SK-N-SH (cell line): ENCODE results near the gene TSPAN31. TPM values are rescaled to one million over a fixed set of nuclear protein-coding genes. Genes with fewer than 3 reads are reported as not detected.

Experiments
- CTCF ChIA-PET: fragments of 300-600, 350-600 bp; formaldehyde crosslinking; extraction: SDS; loops from one replicate; lab custom pipeline; 2021; lab: Yijun Ruan, JAX
- POLR2A ChIA-PET: fragments of 350-600 bp; sonication (Branson Sonifier 250); formaldehyde crosslinking; extraction: SDS; loops from one replicate; lab custom pipeline; 2020; ENCODE audit warnings: antibody characterized with exemption, inconsistent platforms; lab: Yijun Ruan, JAX
- DNase-seq: peaks from one replicate; pipeline ENCODE4 v3.0.0; 2012
- H2AFZ ChIP-seq: fragments of 200-600 bp; sonication (generic); 2 replicates; pipeline ENCODE4 v1.8.1; 2016; ENCODE audit warnings: antibody characterized with exemption, mild to moderate bottlenecking, low read depth
- H3F3A ChIP-seq: fragments of 200-600 bp; sonication (generic); replicated peaks from 2 replicates; pipeline ENCODE3; 2016; ENCODE audit warnings: antibody characterized with exemption, mild to moderate bottlenecking; ENCODE audit not compliant: insufficient read depth
- H3K27ac ChIP-seq, 2 experiments: fragments of 200-500 bp in 1 of 2; fragments of 200-600 bp in 1 of 2; sonication (Bioruptor generic) in 1 of 2; sonication (generic), shearing (Covaris generic) in 1 of 2; 2 replicates each; pipeline versions ENCODE4 v1.5.1 to v1.6.1; 2014 to 2016; ENCODE audit warnings: low read depth in 2 of 2, inconsistent platforms in 1 of 2, low read length in 1 of 2, mild to moderate bottlenecking in 1 of 2, mixed read lengths in 1 of 2
- H3K27me3 ChIP-seq: fragments of 200-600 bp; sonication (generic), shearing (Covaris generic); 2 replicates; pipeline ENCODE4 v1.6.1; 2016; ENCODE audit warnings: mixed run types; ENCODE audit not compliant: insufficient read depth
- H3K36me3 ChIP-seq, 2 experiments: fragments of 200-500 bp in 1 of 2; fragments of 200-600 bp in 1 of 2; sonication (Bioruptor generic) in 1 of 2; sonication (generic) in 1 of 2; replicated peaks in 1 of 2; 2 replicates each; pipeline versions ENCODE3 to v1.5.1; 2014 to 2016; ENCODE audit warnings: low read length in 1 of 2, mild to moderate bottlenecking in 1 of 2; ENCODE audit not compliant: insufficient read depth in 2 of 2, control insufficient read depth in 1 of 2
- H3K4me1 ChIP-seq, 2 experiments: fragments of 200-500 bp in 1 of 2; fragments of 200-600 bp in 1 of 2; sonication (Bioruptor generic) in 1 of 2; sonication (generic), shearing (Covaris generic) in 1 of 2; 2 replicates each; pipeline versions ENCODE4 v1.5.1 to v1.6.1; 2014 to 2016; ENCODE audit warnings: low read depth in 1 of 2, low read length in 1 of 2, mixed run types in 1 of 2; ENCODE audit not compliant: insufficient read depth in 2 of 2, control insufficient read depth in 1 of 2
- H3K4me2 ChIP-seq: fragments of 200-600 bp; sonication (generic), shearing (Covaris generic); 2 replicates; pipeline ENCODE4 v1.6.1; 2017; ENCODE audit warnings: mixed run types
- H3K4me3 ChIP-seq, 2 experiments: fragments of 200-500 bp in 1 of 2; fragments of 200-600 bp in 1 of 2; sonication (Bioruptor generic) in 1 of 2; sonication (generic), shearing (Covaris generic) in 1 of 2; 2 replicates each; pipeline versions ENCODE4 v1.5.1 to v1.8.1; 2014 to 2016; ENCODE audit warnings: low read depth in 2 of 2, inconsistent platforms in 1 of 2, low read length in 1 of 2, mild to moderate bottlenecking in 1 of 2, mixed read lengths in 1 of 2, moderate library complexity in 1 of 2
- H3K79me2 ChIP-seq: fragments of 200-600 bp; sonication (generic); 2 replicates; pipeline ENCODE4 v1.8.1; 2017; ENCODE audit warnings: mild to moderate bottlenecking; ENCODE audit not compliant: insufficient read depth
- H3K9ac ChIP-seq: fragments of 200-600 bp; sonication (generic); 2 replicates; pipeline ENCODE4 v1.6.1; 2017; ENCODE audit warnings: mixed run types
- H3K9me2 ChIP-seq: fragments of 200-600 bp; sonication (generic); 2 replicates; pipeline ENCODE4 v1.6.1; 2017; ENCODE audit warnings: mixed run types
- H3K9me3 ChIP-seq: fragments of 200-600 bp; sonication (generic); 2 replicates; pipeline ENCODE4 v1.6.1; 2017; ENCODE audit warnings: mixed run types, mild to moderate bottlenecking, moderate library complexity
- H4K20me1 ChIP-seq: fragments of 200-600 bp; sonication (generic); 2 replicates; pipeline ENCODE4 v1.6.1; 2017; ENCODE audit warnings: mild to moderate bottlenecking, mixed run types; ENCODE audit not compliant: insufficient read depth
- CHD2 ChIP-seq: fragments of 150-350 bp; IDR thresholded peaks from 2 replicates; pipeline ENCODE4 v1.6.1; 2018; ENCODE audit warnings: low read length; ENCODE audit not compliant: partially characterized antibody
- FOXJ3 ChIP-seq: sonication (generic); formaldehyde crosslinking; IDR thresholded peaks from 2 replicates; pipeline ENCODE4 v1.5.1; 2020; ENCODE audit warnings: mild to moderate bottlenecking, missing genetic modification reagents
- GATA2 ChIP-seq: sonication (generic); formaldehyde crosslinking; IDR thresholded peaks from 2 replicates; pipeline ENCODE4 v1.5.0; 2020; ENCODE audit warnings: mild to moderate bottlenecking, missing genetic modification reagents
- MEF2A ChIP-seq: IDR thresholded peaks from 2 replicates; pipeline ENCODE4 v1.4.0; 2012; ENCODE audit warnings: low read depth, borderline replicate concordance
- MXI1 ChIP-seq: IDR thresholded peaks from 2 replicates; pipeline ENCODE4 v1.6.1; 2012; ENCODE audit warnings: mild to moderate bottlenecking, low read depth, low read length, improper control_type of control experiment
- RFX5 ChIP-seq: IDR thresholded peaks from 2 replicates; pipeline ENCODE4 v1.6.1; 2012; ENCODE audit warnings: mild to moderate bottlenecking, improper control_type of control experiment, low read length
- SIN3A ChIP-seq: IDR thresholded peaks from 2 replicates; pipeline ENCODE4 v1.6.1; 2012; ENCODE audit warnings: low read depth, mild to moderate bottlenecking, low read length, moderate library complexity, borderline replicate concordance
- TAF1 ChIP-seq: IDR thresholded peaks from 2 replicates; pipeline ENCODE4 v1.6.1; 2012; ENCODE audit warnings: low read depth, mild to moderate bottlenecking, low read length, moderate library complexity, borderline replicate concordance
- TCF12 ChIP-seq: IDR thresholded peaks from 2 replicates; pipeline ENCODE4 v1.4.0; 2012
- TEAD4 ChIP-seq: IDR thresholded peaks from 2 replicates; pipeline ENCODE4 v1.4.0; 2012; ENCODE audit warnings: mild to moderate bottlenecking, borderline replicate concordance; ENCODE audit not compliant: insufficient read depth
- YY1 ChIP-seq: IDR thresholded peaks from 2 replicates; pipeline ENCODE4 v1.4.0; 2012; ENCODE audit warnings: low read depth, mild to moderate bottlenecking
- WGBS: methylation state at CpG from one replicate; pipeline ENCODE4 v1.1.6; 2017; ENCODE audit warnings: low lambda C conversion rate; 5-methylcytosine and 5-hydroxymethylcytosine counted together
- polyA plus RNA-seq, 3 experiments: library from polyadenylated mRNA; depleted of rRNA; stranded (reverse); fragments of >200 nt; gene quantifications; 2 replicates each; pipeline ENCODE4 v1.2.3, GENCODE V29; 2012
- TF ChIP-seq, protein P1 (sequence below): IDR thresholded peaks from 2 replicates; pipeline ENCODE4; 2012
- TF ChIP-seq, protein P2 (sequence below): fragments of 150-350 bp; IDR thresholded peaks from 2 replicates; pipeline ENCODE4 v1.6.1; 2016; ENCODE audit warnings: mild to moderate bottlenecking, low read depth, low read length
- TF ChIP-seq, protein P3 (sequence below): IDR thresholded peaks from 2 replicates; pipeline ENCODE4 v1.4.0; 2012; ENCODE audit warnings: low read depth, borderline replicate concordance
- TF ChIP-seq, protein P4 (sequence below): IDR thresholded peaks from 2 replicates; pipeline ENCODE4 v1.4.0; 2012; ENCODE audit warnings: low read depth

Gene TSPAN31
- polyA plus RNA-seq, 1 of the 3 experiments (the other 2 are of a cell fraction), result 36.8 TPM

DNA sequence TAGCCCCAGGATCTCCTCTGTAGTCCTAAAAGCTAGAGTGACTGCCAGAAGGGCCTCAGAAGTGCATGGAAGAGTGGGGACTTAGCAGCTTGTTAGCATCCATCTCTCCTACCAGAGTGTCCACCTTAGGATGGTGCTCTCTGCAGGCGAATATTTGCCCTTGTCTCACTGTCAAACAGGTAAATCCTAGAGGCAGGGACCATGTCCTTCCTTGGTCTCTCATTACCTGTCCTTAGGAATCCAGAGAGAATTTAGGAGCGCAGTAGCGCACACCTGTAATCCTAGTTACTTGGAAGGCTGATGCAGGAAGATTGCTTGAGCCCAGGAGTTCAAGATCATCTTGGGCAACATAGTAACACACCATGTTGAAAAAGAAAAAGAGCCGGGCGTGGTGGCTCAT lies 27.7 kb upstream of the TSPAN31 start:
- Histone ChIP-seq H3K9me3 (peaks cover 2% of the 10 kb centered on the region), H3K4me1 (no peaks in the 10 kb centered on the region), H3K4me2 (no peak overlapping the region), H4K20me1 (no peaks in the 10 kb centered on the region), H3F3A (peaks cover 2% of the 10 kb centered on the region), H3K9me2 (no peaks in the 10 kb centered on the region), H3K27me3 (no peaks in the 10 kb centered on the region), H3K4me3 (no peak overlapping the region), H2AFZ (no peak overlapping the region), H3K79me2 (no peaks in the 10 kb centered on the region), H3K36me3 (peaks cover 23 to 43% of the 10 kb centered on the region in 2 experiments), H3K27ac (no peak overlapping the region), H3K9ac (no peak overlapping the region)
- no peak for DNase-seq
- ChIA-PET CTCF (interaction anchor here (1.0 to 3.0 kb wide), 3 partner anchors 9 to 134 kb away, joined by 3 to 17 read pairs (median 5); partner anchors contain the start of gene B4GALNT1), POLR2A (no interaction called here)
- 92% methylated on average over 5 of the region's 5 CpGs for WGBS
- no peak for TF ChIP-seq TAF1
- no peak for TF ChIP-seq SIN3A
- no peak for TF ChIP-seq MEF2A
- TF ChIP-seq, protein P1, sequence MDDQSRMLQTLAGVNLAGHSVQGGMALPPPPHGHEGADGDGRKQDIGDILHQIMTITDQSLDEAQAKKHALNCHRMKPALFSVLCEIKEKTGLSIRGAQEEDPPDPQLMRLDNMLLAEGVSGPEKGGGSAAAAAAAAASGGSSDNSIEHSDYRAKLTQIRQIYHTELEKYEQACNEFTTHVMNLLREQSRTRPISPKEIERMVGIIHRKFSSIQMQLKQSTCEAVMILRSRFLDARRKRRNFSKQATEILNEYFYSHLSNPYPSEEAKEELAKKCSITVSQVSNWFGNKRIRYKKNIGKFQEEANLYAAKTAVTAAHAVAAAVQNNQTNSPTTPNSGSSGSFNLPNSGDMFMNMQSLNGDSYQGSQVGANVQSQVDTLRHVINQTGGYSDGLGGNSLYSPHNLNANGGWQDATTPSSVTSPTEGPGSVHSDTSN, result no peak
- no peak for TF ChIP-seq GATA2
- no peak for TF ChIP-seq CHD2
- TF ChIP-seq, protein P2, sequence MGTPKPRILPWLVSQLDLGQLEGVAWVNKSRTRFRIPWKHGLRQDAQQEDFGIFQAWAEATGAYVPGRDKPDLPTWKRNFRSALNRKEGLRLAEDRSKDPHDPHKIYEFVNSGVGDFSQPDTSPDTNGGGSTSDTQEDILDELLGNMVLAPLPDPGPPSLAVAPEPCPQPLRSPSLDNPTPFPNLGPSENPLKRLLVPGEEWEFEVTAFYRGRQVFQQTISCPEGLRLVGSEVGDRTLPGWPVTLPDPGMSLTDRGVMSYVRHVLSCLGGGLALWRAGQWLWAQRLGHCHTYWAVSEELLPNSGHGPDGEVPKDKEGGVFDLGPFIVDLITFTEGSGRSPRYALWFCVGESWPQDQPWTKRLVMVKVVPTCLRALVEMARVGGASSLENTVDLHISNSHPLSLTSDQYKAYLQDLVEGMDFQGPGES, result no peak
- TF ChIP-seq, protein P3, sequence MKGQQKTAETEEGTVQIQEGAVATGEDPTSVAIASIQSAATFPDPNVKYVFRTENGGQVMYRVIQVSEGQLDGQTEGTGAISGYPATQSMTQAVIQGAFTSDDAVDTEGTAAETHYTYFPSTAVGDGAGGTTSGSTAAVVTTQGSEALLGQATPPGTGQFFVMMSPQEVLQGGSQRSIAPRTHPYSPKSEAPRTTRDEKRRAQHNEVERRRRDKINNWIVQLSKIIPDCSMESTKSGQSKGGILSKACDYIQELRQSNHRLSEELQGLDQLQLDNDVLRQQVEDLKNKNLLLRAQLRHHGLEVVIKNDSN, result no peak

DNA sequence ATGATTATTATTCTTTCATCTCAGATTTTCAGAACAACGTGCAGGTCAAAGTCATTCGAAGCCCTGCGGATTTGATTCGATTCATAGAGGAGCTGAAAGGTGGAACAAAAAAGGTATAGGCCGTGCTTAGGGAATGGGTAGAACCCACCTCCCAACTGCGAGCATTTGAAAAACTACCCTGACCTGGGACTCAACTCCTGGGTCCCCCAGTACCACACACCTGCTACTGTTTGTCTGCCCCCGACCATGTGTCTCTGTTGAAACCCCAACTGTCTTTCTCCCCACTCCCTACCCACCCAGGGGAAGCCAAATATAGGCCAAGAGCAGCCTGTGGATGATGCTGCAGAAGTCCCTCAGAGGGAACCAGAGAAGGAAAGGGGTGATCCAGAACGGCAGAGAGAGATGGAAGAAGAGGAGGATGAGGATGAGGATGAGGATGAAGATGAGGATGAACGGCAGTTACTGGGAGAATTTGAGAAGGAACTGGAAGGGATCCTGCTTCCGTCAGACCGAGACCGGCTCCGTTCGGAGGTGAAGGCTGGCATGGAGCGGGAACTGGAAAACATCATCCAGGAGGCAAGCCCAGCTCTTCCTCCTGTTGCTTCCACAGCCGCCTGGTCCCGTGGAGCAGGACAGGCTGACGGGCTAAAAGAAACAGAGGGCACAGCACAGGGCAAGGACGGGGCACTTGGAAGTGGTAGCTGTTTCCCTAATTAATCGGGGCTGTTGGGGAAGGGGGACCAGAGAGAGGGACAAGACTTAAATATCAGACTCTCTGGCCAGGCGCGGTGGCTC lies 26.8 kb upstream of the TSPAN31 start:
- no peaks in the 10 kb centered on the region for H3K4me1 ChIP-seq
- 94% methylated on average over 22 of the region's 22 CpGs for WGBS
- no peaks in the 10 kb centered on the region for H4K20me1 ChIP-seq
- H3K9me2 ChIP-seq, result no peaks in the 10 kb centered on the region
- no peaks in the 10 kb centered on the region for H3K79me2 ChIP-seq
- CTCF ChIA-PET, result interaction anchor here (1.7 kb wide), 1 partner anchor 135 kb away, joined by 5 read pairs; no protein-coding TSS in a partner anchor
- no peaks in the 10 kb centered on the region for H3K9me3 ChIP-seq
- TF ChIP-seq, protein P4, sequence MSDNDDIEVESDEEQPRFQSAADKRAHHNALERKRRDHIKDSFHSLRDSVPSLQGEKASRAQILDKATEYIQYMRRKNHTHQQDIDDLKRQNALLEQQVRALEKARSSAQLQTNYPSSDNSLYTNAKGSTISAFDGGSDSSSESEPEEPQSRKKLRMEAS, result no peak
- TF ChIP-seq TCF12 (no peak), TEAD4 (no peak), SIN3A (no peak), YY1 (no peak), MXI1 (no peak), FOXJ3 (no peak), RFX5 (no peak)
- POLR2A ChIA-PET, result no interaction called here
- H2AFZ ChIP-seq, result no peak overlapping the region
- DNase-seq, result no peak
- H3K27me3 ChIP-seq, result no peaks in the 10 kb centered on the region
- H3K9ac ChIP-seq, result no peak overlapping the region
- H3K4me2 ChIP-seq, result no peak overlapping the region
- H3K4me3 ChIP-seq, result no peak overlapping the region
- H3K36me3 ChIP-seq, result peaks cover 14 to 43% of the 10 kb centered on the region in 2 experiments
- H3K27ac ChIP-seq, result no peak overlapping the region
- peaks cover 2% of the 10 kb centered on the region for H3F3A ChIP-seq
